GM18951 (cell line): ENCODE results near the gene RFC2.

Experiments
- POLR2A ChIP-seq: IDR thresholded peaks from 4 replicates; pipeline ENCODE4 v1.6.1; 2011; ENCODE audit warnings: mild to moderate bottlenecking; ENCODE audit not compliant: insufficient read length, insufficient read depth; ENCODE audit errors: extremely low read depth
- in situ Hi-C: fragments of 300-500 bp; cut with MboI; formaldehyde crosslinking; loops from one replicate; pipeline ENCODE4 v1.12.0; 2022; ENCODE audit warnings: low sequenced_read_pairs, mixed read lengths, inconsistent platforms; ENCODE audit not compliant: unreplicated experiment

The RFC2 gene

DNA sequence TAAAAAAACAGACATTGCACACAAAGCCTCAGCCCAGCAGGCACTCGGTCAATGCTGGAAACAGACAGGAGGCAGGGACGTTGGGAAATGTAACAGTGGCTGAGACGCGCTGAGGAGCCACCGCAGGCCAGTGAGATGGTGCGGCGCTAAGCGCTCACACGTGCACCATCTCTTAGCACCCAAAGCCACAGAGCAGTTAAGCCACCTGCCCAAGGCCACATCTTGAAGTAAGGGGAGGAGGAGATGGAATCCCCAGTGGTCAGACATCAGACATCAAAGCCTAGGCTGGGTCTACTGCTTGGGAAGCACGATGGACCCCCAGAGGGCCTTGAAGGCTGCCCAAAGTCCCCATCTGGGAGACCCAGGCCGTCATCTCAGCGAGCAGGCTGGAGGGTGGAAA lies 28.8 kb downstream of the RFC2 start:
- in situ Hi-C loops = no loop called here
- peak; percentile 47 for TF ChIP-seq POLR2A

DNA sequence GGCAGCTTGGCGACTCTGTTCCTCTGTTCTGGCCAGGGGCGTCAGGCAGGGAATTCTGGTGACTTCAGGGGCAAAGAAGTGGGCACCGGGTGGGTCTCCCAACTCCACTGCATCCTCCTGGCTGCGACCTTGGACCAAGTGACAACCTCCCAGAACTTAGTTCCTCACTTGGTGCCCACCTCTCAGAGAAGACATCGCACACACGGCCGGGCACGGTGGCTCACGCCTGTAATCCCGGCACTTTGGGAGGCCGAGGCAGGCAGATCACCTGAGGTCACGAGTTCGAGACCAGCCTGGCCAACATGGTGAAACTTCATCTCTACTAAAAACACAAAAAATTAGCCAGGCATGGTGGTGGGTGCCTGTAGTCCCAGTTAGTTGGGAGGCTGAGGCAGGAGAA lies 29.3 kb downstream of the RFC2 start:
- in situ Hi-C loops = loop anchor here (25.0 kb wide), 1 partner anchor 162 kb away; no protein-coding TSS in a partner anchor

DNA sequence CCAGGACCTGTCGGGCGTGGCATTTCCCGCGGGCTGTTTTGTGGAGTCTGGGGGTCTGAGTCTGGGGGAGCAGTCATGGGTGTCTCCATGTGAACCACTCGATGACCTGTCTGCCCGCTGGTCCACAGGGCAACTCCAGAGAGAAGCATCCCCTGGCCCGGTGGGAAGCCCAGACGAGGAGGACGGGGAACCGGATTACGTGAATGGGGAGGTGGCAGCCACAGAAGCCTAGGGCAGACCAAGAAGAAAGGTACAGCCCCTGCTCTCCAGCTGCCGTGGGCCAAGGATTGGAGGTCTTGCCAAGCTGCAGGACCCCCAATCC lies 29.7 kb downstream of the RFC2 start:
- in situ Hi-C loops = loop anchor here (25.0 kb wide), 1 partner anchor 163 kb away; no protein-coding TSS in a partner anchor
- no peak for TF ChIP-seq POLR2A

DNA sequence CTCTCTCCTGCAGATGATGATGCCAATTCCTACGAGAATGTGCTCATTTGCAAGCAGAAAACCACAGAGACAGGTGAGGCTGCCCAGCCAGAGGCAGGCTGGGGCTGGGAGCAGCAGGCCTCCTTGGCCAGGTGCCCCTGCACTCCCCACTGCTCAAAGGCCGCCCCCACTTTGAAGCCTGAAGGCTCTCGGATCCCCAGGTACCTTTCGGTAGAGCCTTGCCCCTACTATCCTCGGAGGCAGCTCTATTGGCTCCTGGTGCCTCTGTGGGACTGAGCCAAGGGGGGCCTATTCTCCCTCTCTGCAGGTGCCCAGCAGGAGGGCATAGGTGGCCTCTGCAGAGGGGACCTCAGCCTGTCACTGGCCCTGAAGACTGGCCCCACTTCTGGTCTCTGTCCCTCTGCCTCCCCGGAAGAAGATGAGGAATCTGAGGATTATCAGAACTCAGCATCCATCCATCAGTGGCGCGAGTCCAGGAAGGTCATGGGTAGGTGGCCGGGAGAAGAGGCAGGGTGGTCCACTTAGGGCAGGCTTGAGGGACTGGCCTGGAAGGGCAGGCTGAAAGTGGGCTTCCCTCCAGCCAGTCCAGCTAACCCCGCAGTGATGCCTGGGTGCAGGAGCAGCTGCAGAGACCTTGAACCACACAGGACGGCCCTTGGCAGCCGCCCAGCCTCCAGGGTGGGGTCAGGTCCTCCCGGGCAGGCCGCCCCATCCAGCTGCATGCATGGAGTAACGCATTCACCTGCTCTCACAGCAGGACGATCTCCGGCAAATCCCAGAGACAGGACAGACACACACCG lies 30.3 kb downstream of the RFC2 start:
- in situ Hi-C loops = loop anchor here (25.0 kb wide), 1 partner anchor 163 kb away; no protein-coding TSS in a partner anchor
- TF ChIP-seq POLR2A = peak; percentile 29

DNA sequence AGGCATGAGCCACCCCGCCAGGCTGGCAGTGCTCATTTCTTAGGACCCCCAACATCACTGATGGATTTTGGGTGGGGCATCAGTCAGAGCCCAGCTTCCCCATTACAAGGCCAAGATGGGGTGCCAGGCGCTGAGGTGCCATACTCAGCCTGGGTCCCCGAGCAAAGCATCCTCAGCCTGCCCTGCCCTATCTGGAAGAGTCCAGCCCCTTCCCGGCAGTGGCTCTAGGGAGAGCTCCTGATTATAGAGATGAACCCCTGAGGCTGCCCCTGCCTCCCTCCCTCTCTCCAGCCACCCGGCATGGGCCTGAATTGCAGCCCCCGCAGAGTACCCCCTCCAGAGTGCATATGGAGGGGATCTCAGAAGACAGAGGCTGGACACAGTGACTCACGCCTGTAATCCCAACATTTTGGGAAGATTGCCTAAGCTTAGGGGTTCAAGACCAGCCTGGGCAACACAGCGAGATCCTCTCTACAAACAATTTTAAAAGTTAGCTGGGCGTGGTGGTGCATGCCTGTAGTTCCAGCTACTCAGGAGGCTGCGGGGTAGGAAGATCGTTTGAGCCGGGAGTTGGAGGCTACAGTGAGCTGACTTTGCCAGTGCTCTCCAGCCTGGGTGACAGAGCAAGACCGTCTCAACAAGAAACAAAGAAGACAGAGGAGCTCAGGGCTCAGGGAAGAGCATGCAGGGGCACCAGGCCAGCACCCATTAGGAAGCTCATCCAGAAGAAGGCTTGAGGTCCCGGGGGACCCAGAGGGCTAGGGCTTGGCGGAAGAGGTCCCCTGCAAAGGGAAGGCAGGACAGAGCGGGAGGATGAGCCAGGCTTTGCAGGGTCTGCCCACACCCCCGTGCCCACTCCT lies 31.1 kb downstream of the RFC2 start:
- no peak for TF ChIP-seq POLR2A
- in situ Hi-C loops = loop anchor here (25.0 kb wide), 1 partner anchor 164 kb away; no protein-coding TSS in a partner anchor

DNA sequence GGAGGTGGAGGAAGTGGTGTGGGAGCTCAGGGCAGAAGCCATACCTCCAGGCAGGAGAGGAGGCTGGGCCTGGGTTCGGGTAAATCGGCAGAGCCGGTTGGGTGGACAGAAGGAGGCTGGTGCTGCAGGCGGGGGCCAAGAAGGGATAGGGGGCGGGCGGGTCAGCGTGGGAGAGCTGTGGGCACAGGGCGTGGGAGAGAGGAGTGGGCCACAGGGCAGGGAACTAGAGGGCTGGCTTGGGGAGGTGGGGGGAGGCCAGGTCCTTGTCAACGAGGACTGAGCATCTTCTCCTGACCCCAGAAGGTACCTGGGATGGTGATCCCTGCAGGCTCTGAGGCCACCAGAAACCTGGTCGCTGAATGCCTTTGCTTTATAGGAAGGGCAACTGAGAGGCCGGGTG lies 32.5 kb downstream of the RFC2 start:
- in situ Hi-C loops = loop anchor here (25.0 kb wide), 1 partner anchor 166 kb away; no protein-coding TSS in a partner anchor
- no peak for TF ChIP-seq POLR2A

DNA sequence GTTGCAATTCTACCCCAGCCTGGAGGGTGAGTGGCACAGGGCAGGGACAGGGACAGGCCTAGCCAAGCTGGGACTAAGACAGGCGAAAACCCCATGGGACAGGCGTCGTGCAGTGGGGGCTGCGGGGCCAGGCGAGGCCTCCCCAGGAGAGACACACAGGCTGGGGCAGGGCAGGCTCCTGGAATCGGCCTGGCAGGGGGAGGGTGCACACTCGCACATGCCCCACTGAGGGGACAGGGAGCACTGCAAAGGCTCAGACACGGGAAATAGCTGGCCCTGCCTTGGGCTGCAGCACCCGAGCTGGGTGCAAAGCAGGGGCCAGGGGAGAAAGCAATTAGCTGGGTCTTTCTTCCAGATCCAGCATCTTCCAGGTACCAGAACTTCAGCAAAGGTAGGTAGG lies 34.0 kb downstream of the RFC2 start:
- TF ChIP-seq POLR2A = no peak
- in situ Hi-C loops = loop anchor here (25.0 kb wide), 1 partner anchor 167 kb away; no protein-coding TSS in a partner anchor

DNA sequence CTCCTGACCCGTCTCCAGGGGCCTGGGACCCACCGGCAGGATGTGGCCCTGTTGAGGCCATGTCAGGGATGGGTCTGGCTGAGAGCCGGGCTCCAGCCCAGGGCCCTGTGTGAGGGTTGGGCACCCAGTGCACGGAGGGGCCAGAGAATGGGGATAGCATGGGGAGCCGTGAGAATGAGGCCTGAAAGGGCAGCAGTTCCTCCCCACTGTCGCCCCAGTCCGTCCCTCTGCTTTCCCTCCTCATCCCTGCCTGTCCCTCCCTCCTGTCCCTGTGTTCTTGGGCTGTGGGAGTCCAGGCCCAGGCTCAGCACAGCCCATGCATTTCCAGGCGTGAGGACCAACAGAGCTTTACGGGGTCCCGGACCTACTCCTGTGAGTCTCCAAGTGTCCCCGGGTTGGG lies 34.8 kb downstream of the RFC2 start:
- in situ Hi-C loops = loop anchor here (25.0 kb wide), 1 partner anchor 168 kb away; no protein-coding TSS in a partner anchor

DNA sequence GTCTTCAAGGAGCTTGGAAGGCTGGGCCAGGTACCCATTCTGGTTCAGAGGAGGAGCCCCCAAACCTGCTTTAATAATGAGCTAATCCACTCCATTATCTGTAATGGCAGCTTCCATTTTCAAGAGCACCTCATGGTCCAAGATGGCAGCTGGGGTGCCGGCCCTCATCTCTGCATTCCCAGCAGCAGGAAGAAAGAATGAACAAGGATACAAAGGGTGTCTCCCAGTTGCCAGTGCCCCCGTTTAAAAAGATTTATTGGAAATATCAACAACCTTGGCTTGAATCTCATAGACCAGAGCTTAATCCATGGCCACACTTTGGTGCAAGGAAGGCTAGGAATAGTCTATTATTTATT lies 35.9 kb downstream of the RFC2 start:
- no peak for TF ChIP-seq POLR2A
- in situ Hi-C loops = loop anchor here (25.0 kb wide), 1 partner anchor 169 kb away; no protein-coding TSS in a partner anchor

More for the DNA sequence above, 34.8 kb downstream of the RFC2 start:
- TF ChIP-seq POLR2A = no peak

DNA sequence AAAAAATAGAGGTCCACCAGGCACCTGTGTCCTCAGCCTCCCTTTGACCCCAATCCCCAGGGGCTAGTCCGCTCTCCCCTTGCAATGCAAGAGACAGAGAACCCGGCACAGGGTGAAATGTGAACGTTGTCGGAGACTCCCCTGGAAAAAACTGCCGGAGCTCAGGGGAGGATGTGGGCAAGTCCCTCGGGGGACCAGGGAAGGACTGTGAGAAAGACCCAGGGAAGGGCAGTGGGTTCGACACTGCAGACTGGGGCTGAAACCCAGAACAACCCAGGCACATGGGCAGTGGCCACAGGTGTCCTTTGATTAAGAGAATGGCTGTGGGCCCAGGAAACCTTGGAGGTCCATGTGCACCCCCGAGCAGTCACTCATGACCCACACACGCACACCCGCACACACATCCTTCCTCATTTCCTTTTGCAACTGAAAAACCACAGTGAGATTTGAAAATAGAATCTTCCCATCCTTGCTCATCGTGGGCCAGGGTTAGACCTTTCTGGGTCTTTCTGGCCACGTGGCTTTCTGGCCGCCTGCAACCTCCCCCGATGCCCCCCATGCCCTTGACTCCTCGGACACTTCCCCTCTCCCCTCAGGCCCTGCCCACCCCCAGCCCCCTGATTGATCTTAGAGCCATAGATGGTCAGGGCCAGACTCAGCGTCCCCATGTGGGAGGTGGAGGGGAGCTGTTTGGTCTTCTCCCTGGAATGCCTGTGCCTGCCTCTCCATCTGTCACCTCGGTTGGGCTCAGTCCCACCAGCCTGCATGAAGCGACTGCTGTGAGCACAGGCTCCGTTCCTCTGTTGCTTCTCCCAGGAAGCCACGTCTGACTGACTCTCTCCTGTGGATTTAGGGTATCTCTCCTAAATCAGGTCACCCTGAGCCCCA lies 36.5 kb downstream of the RFC2 start:
- in situ Hi-C loops = loop anchor here (25.0 kb wide), 1 partner anchor 170 kb away; no protein-coding TSS in a partner anchor
- TF ChIP-seq POLR2A = no peak

DNA sequence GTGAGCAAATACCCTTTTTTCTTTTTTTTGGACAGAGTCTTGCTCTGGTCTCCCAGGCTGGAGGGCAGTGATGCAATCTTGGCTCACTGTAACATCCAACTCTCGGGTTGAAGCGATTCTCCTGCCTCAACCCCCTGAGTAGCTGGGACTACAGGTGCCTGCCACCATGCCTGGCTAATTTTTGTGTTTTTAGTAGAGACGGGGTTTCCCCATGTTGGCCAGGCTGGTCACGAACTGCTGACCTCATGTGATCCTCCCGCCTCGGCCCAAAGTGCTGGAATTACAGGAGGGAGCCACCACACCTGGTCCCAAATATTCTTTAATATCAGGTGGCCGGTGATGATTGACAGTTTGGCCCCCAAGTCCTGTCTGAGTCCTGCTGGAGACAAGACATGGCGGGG lies 37.8 kb downstream of the RFC2 start:
- in situ Hi-C loops = loop anchor here (25.0 kb wide), 1 partner anchor 171 kb away; no protein-coding TSS in a partner anchor
- TF ChIP-seq POLR2A = no peak

DNA sequence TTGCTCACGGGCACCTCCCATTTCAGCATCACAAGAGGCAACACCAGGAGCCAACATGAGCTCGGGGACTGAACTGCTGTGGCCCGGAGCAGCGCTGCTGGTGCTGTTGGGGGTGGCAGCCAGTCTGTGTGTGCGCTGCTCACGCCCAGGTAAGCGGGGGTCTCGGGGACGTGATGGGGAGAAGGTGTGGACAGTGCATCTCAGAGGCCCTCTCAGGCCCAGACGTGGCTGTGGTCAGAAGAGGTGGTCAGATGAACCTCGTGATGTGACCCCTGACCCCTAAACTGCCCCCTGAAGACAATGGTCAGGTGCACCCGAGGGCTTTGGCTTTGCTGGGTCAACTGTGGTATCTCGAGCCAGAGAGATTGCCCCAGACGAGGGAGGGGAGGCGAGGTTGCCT lies 38.3 kb downstream of the RFC2 start:
- in situ Hi-C loops = loop anchor here (25.0 kb wide), 1 partner anchor 171 kb away; no protein-coding TSS in a partner anchor
- no peak for TF ChIP-seq POLR2A
